ENCODE measurements around the gene PSMB1.

GRCh38 chr6:170509723-170510018, 43.4 kb downstream of the PSMB1 start:
- TF ChIP-seq ZNF274 (IDR thresholded peaks at IDR 0.05; ENCODE audit: borderline replicate concordance, low read depth, low read length) = no peak
- TF ChIP-seq CTCF (IDR thresholded peaks at IDR 0.05 in 2 of 3, conservative IDR thresholded peaks at IDR 0.05 in 1 of 3; ENCODE audit: insufficient read depth in 2 of 3, low read depth in 1 of 3, low read length in 3 of 3) = no peak
- no peak for TF ChIP-seq EP300 (IDR thresholded peaks at IDR 0.05; ENCODE audit: low read length)
- TF ChIP-seq E4F1 (CRISPR knock-in tag; IDR thresholded peaks at IDR 0.05; ENCODE audit: borderline replicate concordance) = no peak
- no peak for TF ChIP-seq SIRT6 (IDR thresholded peaks at IDR 0.05; ENCODE audit: low read depth, low read length)
- no peak for TF ChIP-seq ATF7 (IDR thresholded peaks at IDR 0.05)

All from K562 (cell line).